Endodermal cell (in vitro differentiated cells): ENCODE results near the gene ZAR1L. TPM values are rescaled to one million over a fixed set of nuclear protein-coding genes. Genes with fewer than 3 reads are reported as not detected.

Experiments
- DNase-seq: peaks from one replicate; pipeline ENCODE4 v3.0.0-alpha.2; 2017
- H3K27ac ChIP-seq: 2 replicates; pipeline ENCODE4 v1.5.1; 2013; ENCODE audit warnings: mild to moderate bottlenecking, low read depth, low read length, moderate library complexity
- H3K27me3 ChIP-seq: 2 replicates; pipeline ENCODE4 v1.6.1; 2013; ENCODE audit warnings: mild to moderate bottlenecking, low read length, moderate library complexity; ENCODE audit not compliant: insufficient read depth, control insufficient read depth, poor library complexity, severe bottlenecking
- H3K36me3 ChIP-seq: 2 replicates; pipeline ENCODE4 v1.7.0; 2013; ENCODE audit warnings: mild to moderate bottlenecking, low read length, moderate library complexity; ENCODE audit not compliant: control insufficient read depth, insufficient read depth
- H3K4me1 ChIP-seq: one replicate; pipeline ENCODE4 v1.7.0; 2013; ENCODE audit warnings: low read length; ENCODE audit not compliant: control insufficient read depth, insufficient read depth
- H3K4me3 ChIP-seq: 2 replicates; pipeline ENCODE4 v1.5.1; 2013; ENCODE audit warnings: mild to moderate bottlenecking, low read length, moderate library complexity
- H3K9ac ChIP-seq: 2 replicates; pipeline ENCODE4 v1.6.1; 2013; ENCODE audit warnings: mild to moderate bottlenecking, low read length, moderate library complexity; ENCODE audit not compliant: poor library complexity, severe bottlenecking; ENCODE audit errors: extremely low read depth
- H3K9me3 ChIP-seq: 2 replicates; pipeline ENCODE4 v1.6.1; 2013; ENCODE audit warnings: mild to moderate bottlenecking, low read length, moderate library complexity; ENCODE audit not compliant: control insufficient read depth
- H3K27ac Mint-ChIP-seq: 2 replicates; pipeline ENCODE4 v1.8.0; 2020; ENCODE audit warnings: mixed read lengths
- H3K27me3 Mint-ChIP-seq: 2 replicates; pipeline ENCODE4 v1.8.0; 2021; ENCODE audit warnings: mild to moderate bottlenecking, mixed read lengths; ENCODE audit not compliant: insufficient read depth
- H3K36me3 Mint-ChIP-seq: 2 replicates; pipeline ENCODE4 v1.8.0; 2020; ENCODE audit warnings: low read depth, mixed read lengths
- H3K4me1 Mint-ChIP-seq: 2 replicates; pipeline ENCODE4 v1.8.0; 2020; ENCODE audit warnings: mixed read lengths
- H3K4me3 Mint-ChIP-seq: 2 replicates; pipeline ENCODE4 v1.8.0; 2020; ENCODE audit warnings: mild to moderate bottlenecking, moderate library complexity, mixed read lengths
- H3K9me3 Mint-ChIP-seq: 2 replicates; pipeline ENCODE4 v1.8.0; 2020; ENCODE audit warnings: mild to moderate bottlenecking, mixed read lengths
- CTCF ChIP-seq: fragments of 200-600 bp; sonication (generic); conservative IDR thresholded peaks from 2 replicates; pipeline ENCODE4 v1.5.0; 2021; ENCODE audit warnings: antibody characterized with exemption, mild to moderate bottlenecking
- WGBS, 2 experiments: methylation state at CpG; one replicate each; pipeline versions ENCODE4 v1.1.5 to v1.1.7; 2013; ENCODE audit warnings: missing lambda C conversion rate in 2 of 2, mixed read lengths in 1 of 2; ENCODE audit not compliant: insufficient coverage in 1 of 2, insufficient read length in 1 of 2; 5-methylcytosine and 5-hydroxymethylcytosine counted together
- total RNA-seq, 2 donors: library from RNA; stranded (reverse); fragmentation: NEBNext Ultra II Directional in 1 of 2; extraction: Animal tissue kit (Norgen Biotek cat#: 25700) in 1 of 2; gene quantifications; 2 replicates in 1 of 2; 3 replicates in 1 of 2; pipeline ENCODE4 v1.2.1, GENCODE V29; 2021

The ZAR1L gene
- total RNA-seq, 2 donors from 2014 or later = 0.24 to 0.31 TPM

GRCh38 chr13:32334671-32335070 lies 19.5 kb upstream of the ZAR1L start:
- no peak overlapping the region for H3K9ac ChIP-seq
- no peak overlapping the region for H3K27ac ChIP-seq
- no peaks in the 10 kb centered on the region for H3K27me3 Mint-ChIP-seq
- WGBS, 2 experiments = 92 to 100% methylated on average over 2 of the region's 2 CpGs
- peaks cover 54% of the 10 kb centered on the region for H3K36me3 ChIP-seq
- H3K4me3 Mint-ChIP-seq = no peak overlapping the region
- H3K4me3 ChIP-seq = no peak overlapping the region
- no peak for TF ChIP-seq CTCF
- no peak for DNase-seq
- peaks cover 18% of the 10 kb centered on the region for H3K9me3 Mint-ChIP-seq
- no peaks in the 10 kb centered on the region for H3K4me1 Mint-ChIP-seq
- no peak overlapping the region for H3K27ac Mint-ChIP-seq
- no peaks in the 10 kb centered on the region for H3K9me3 ChIP-seq
- H3K27me3 ChIP-seq = no peaks in the 10 kb centered on the region
- no peaks in the 10 kb centered on the region for H3K4me1 ChIP-seq
- H3K36me3 Mint-ChIP-seq = peaks cover 78% of the 10 kb centered on the region

- H3K9me3 Mint-ChIP-seq = peaks cover 5% of the 10 kb centered on the region
- H3K9me3 ChIP-seq = no peaks in the 10 kb centered on the region
- whole genome bisulfite sequencing, 2 experiments = 97% methylated on average over 2 of the region's 2 CpGs; no CpG with 5 or more reads in 1 of the 2 experiments
- H3K36me3 Mint-ChIP-seq = peaks cover 52% of the 10 kb centered on the region
- H3K4me3 Mint-ChIP-seq = no peak overlapping the region
- no peak overlapping the region for H3K27ac Mint-ChIP-seq
- DNase-seq = no peak
- no peaks in the 10 kb centered on the region for H3K4me1 ChIP-seq
- H3K4me1 Mint-ChIP-seq = no peaks in the 10 kb centered on the region
- TF ChIP-seq CTCF = no peak
- H3K27ac ChIP-seq = no peak overlapping the region
- no peaks in the 10 kb centered on the region for H3K27me3 Mint-ChIP-seq
- H3K4me3 ChIP-seq = no peak overlapping the region
- peaks cover 42% of the 10 kb centered on the region for H3K36me3 ChIP-seq
- no peak overlapping the region for H3K9ac ChIP-seq
- no peaks in the 10 kb centered on the region for H3K27me3 ChIP-seq
Observed at GRCh38 chr13:32330441-32330840, 15.3 kb upstream of the ZAR1L start.

GRCh38 chr13:32323912-32324311 lies 8.7 kb upstream of the ZAR1L start:
- no peak overlapping the region for H3K9ac ChIP-seq
- Mint-ChIP-seq H3K27ac (no peak overlapping the region), H3K4me3 (no peak overlapping the region), H3K4me1 (no peaks in the 10 kb centered on the region), H3K27me3 (no peaks in the 10 kb centered on the region), H3K9me3 (no peaks in the 10 kb centered on the region), H3K36me3 (peaks cover 48% of the 10 kb centered on the region)
- DNase-seq = no peak
- H3K4me3 ChIP-seq = no peak overlapping the region
- H3K27ac ChIP-seq = no peak overlapping the region
- no peaks in the 10 kb centered on the region for H3K27me3 ChIP-seq
- no peak for TF ChIP-seq CTCF
- peaks cover 50% of the 10 kb centered on the region for H3K36me3 ChIP-seq
- H3K9me3 ChIP-seq = no peaks in the 10 kb centered on the region
- H3K4me1 ChIP-seq = no peaks in the 10 kb centered on the region
